ENCODE measurements around the gene NOL4L.
"Not testable (repeated sequence)": the region's sequence is repeated elsewhere in the genome, so short reads cannot be mapped to it uniquely, and the experiment has no call there.

Gene NOL4L

DNA sequence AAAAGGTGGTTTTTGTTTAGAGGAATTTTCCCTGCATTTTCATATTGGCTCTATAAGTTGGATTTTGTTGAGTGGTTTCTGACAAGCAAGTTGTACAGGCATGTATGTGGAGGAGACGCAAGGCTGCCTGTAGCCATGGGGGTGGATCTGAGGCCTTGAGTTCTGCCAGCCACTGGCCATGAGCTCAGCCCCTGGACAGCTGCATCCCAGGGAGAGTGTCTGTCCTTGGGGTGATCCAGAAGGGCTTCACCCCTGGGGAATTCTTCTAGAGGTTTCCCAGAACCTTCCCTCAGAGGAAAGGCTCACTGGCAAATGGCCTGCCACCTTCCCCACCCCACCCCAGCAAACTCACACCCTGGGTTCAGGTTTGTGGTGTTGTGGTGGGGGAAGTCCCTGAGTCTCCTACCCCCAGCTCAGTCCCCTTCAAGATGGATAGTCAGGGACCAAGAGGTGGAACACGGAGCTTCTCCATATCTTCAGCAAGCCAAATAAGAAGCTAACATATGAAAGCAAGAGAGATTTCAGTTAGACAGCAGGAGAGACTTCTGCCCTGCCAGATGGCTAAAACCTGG lies 11.6 kb upstream of the NOL4L start:
- no peak for DNase-seq

DNA sequence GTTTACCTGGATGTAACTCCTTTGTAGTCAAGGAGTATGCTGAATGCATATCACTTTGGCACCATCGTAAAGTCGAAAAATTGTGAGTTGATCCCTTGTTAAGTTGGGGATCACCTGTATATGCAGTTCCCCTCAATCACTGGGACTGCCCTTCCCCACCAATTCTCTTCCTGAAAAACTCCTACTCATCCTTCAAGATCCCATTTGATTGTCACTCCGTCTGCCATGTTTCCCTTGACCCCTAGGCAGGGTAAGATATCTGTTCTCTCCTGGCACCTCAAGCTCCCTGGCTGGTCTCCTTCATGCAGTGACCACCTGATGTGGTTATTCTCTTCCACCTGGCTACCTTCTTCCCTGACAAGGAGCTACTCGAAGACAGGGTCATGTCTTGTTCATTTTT lies 10.0 kb upstream of the NOL4L start:
- no peak for DNase-seq

DNA sequence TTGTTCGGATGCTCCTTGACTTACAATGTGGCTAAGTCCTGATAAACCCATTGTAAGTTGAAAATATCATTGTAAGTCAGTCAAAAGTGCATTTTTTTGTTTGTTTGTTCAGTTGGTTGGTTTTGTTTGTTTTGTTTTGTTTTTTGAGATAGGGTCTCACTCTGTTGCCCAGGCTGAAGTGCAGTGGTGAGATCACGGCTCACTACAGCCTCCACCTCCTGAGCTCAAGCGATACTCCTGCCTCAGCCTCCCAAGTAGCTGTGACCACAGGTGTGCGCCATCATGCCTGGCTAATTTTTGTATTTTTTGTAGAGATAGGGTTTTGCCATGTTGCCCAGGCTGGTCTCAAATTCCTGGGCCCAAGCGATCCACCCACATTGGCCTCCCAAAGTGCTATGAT lies 9.5 kb upstream of the NOL4L start:
- DNase-seq = not testable (repeated sequence)

DNA sequence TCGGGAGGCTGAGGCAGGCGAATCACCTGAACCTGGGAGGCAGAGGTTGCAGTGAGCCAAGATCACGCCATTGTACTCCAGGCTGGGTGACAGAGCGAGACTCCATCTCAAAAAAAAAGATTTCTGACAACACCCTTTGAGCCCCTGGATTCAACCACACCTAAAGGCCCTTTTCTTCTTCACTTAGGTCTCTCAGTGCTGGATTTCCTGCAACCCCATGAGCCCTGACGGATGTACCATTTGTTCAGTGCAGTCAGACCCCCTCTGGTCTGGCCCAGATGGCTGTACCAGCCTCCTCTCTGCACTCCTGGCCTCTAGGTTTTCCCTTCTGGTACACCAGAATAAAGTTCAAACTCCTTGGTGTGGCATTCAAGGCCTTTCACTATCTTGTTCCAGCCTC lies 9.1 kb upstream of the NOL4L start:
- no peak for DNase-seq

DNA sequence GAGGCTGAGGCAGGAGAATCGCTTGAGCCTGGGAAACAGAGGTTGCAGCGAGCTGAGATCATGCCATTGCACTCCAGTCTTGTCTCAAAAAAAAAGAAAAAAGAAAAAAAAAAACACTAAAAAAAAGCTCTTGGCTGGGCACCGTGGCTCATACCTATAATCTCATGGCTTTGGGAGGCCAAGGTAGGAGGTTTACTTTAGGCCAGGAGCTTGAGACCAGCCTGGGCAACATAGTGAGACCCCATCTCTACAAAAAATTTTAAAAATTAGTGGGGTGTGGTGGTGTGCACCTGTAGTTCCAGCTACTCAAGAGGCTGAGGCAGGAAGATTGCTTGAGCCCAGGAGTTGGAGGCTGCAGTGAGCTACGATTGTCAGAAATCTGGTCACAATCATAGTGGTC lies 7.5 kb upstream of the NOL4L start:
- DNase-seq = not testable (repeated sequence)

DNA sequence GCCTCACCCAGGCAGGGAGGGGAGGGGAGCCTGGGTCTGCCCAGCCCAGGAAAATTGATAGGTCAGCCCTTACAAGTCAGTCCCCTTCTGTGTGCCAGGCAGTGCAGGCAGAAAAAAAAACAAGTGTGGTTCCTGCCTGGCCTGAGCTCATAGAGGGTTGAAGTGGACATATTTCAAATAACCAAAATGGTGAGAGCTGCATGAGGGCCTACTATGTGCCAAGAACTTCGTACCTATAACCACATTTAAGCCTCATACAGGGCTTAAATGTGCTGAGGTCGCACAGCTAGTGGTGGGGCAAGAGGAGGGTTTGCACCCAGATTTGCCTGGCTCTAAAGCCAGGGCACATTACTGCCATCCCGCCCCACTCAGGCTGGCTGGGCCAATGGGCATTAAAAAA lies 6.9 kb upstream of the NOL4L start:
- DNase-seq = no peak

DNA sequence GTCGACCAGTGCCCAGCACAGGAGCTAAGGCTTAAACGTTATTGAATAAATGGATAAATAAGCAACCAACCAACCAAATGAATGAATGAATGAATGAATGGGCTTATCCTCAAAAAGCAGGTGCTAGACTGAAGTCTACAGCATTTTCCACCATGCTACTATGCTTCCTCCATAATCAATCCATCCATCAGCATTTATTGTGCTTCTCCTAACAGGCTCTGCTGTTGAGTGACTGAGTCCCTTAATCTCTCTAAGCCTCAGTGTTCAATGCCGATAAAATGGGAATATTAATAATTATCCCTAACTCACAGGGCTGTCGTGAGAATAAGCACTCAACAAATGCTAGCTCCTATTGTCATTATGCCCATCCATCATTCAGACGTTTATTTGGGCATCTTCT lies 4.6 kb upstream of the NOL4L start:
- DNase-seq = no peak

DNA sequence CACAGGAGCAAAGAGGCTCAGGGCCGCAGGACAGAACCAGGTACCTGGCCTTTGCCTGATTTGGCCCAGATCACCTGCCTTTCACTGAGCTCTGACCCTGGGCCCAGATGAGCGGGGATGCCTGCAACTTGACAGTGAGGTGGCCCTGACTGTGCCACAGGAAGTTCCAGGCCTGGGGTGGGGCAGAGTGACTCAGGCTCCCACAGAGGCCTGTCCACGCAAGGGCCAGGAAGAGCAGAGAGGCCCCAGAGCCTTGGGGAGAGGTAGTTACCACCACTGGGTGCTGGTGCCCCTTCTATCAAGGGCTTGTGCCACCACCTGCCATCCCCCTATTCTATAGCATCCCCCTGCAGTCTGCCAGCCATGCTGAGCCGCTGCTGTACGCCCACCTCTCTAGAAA lies 4.1 kb upstream of the NOL4L start:
- DNase-seq = no peak

DNA sequence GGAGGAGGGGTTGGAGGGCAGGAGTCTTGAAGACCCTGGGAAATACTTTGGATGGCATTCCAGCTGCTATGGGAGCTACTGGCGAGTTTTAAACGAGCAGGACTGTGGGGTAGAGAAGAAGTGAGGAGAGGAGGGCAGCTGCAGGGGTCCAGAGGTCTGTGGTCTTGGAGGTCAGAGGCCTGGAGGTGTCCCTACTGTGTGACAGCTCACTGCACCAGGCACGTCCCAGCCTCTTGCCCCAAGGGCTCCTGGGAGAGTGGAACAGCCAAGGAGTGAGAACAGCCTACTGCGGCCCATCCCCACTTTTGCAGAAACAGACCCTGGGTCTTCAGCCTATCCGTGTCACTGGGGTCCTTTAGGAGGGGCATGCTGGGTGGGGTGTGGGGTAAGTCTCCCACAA lies 2.9 kb upstream of the NOL4L start:
- DNase-seq = no peak

DNA sequence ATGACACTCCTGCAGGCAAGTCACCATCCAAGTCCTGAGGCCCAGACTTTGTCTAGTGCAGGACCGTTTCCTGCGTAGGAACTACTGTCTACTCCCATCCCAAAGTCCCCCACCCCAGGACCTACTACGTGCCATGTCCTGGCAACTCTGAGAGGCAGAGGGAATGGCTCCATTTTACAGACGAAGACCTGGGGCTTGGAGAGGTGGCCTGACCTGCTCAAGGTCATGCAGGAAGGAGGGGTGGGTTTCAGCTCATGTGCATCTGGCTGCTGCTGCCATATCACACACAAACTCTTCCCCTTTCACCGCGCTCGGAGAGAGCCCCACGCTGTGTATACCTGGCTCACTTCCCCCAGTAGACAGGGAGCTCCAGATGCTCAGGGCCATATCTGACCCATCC lies 1.2 kb upstream of the NOL4L start:
- no peak for DNase-seq

DNA sequence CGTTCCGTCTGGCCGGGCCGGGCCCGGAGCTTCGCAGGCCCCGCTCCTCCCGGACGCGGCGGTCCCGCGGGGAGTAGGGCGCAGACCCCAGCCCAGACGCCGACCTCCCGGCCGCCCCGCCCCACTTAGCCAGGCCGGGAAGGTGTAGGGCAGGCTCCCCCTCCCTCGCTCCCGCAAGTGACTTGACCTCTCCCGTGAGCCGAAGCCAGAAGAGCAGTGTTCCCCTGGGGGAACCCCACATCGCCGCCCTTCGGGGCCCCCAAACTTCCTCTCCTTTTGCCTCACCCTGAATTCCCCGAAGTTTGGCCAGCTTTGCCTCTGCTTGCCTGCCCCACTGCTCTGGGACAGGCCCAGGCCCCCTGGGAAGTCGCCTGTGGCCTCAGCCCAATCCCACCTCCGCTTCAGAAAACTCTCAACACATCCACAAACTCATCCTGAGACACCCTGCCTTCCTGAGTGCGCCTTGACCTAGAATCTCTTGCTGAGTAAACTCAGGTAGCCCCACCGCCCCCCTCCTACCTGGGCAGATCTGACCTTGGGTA lies 524 bp upstream of the NOL4L start:
- DNase-seq = no peak

DNA sequence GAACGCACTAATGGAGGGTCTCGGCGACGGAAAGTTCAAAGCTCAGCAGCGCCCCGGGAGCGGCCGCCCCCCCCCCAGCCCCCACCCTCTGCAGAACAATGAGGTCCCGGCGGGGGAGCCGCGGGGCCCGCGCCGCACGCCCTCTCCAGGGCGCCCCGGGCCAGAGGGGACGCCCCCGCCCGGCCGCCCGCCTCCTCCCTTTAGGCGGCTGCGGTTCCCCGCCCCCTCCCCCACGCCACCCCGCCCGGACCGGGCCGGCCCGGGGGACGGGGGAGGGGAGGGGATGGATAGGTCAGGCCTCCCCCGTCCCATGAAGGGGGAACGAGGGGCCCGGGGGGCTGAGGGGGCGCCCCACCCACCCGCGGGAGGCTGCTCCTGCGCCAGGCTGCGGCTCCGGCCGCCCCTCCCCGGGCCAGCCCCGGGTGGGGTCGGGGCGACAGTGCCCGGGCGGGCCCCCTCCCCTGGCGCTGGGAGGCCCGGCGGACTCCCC lies 1.5 kb downstream of the NOL4L start:
- peak in 5 of 58 donors; percentile 34 to 72 (median 57) for DNase-seq

DNA sequence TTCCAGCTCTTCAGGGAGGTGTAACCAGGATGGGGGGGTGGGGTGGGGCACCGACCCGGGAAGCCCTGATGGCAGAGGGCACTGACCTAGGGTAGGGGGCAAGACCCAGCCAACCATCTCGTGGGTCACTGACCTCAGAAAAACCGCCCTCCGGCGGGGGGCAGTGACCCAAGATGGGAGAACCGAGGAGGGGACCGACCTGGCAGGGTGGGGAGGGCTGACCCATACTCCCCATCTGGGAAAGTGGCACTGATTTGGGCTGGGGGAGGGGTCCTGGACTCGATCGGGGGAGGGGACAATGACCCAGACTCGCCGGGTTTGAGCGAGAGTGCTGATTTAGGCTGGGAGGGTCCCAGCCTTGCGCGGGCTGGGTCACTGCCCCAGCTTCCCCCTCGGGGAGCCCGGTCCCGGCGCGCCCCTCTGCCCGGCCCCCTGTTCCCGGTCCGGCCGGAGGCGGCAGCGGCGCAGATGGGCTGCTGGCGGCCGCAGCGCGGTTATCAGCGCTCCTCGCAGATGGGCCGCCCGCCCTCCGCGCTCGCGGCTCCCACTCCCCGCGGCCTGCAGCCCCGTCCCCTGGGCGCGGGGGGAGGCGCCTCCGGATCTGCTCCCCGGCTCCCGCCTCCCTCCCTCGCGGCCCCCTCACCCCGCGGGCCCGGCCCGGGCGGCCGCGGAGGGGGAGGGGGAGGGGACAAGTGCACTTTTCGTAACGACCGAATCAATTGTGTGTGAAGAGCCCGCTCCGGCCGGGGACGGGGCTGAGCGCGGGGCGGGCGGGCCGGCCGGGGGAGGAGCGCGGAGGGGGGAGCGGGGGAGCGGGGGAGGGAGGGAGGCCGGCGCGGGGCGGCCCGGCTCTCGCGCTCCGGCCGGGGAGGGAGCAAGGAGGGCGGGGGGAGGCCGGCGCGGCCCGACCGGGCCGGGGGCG lies 2.2 kb downstream of the NOL4L start:
- peak in 25 of 58 donors; percentile 17 to 67 (median 35) for DNase-seq

DNA sequence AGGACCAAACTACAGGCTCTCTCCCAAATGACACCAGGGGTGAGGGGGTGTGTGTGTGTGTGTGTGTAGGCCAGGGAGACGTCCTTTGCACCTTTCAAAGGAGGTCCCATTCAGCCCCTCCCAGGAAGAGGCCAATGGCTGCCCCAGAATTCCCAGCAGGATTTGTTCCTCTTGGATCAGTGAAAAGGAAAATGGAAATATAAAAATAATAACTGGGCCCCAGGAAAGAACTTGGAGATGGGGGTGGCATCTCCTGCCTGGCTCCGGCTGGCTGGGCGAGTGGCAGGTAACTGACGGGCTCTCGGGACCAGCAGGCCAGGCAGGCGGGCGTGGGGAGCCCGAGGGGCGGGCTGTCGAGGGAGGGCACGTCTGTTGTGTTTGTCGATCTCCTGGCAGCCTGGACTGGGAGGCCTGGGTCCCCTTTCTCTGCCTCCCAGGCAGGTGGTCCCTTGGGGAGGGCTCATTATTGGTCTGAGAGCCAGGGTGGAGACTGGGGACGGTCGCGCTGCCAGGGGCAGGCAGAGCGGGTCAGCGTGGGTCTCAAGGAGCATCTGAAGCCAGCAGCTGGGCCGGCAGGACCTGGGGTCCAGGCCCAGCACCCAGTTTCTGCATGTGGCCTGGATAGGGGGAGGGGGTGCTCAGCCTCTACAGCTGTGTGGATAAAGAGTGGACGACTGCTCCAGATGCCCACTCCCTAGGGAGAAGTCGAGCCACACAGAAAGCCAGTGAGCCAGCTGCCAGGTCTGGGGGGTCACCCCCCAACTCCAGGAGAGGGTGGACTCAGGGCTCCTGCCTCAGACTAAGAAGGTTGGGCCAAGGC lies 3.1 kb downstream of the NOL4L start:
- DNase-seq = peak in 2 of 58 donors; percentile 9 to 45

DNA sequence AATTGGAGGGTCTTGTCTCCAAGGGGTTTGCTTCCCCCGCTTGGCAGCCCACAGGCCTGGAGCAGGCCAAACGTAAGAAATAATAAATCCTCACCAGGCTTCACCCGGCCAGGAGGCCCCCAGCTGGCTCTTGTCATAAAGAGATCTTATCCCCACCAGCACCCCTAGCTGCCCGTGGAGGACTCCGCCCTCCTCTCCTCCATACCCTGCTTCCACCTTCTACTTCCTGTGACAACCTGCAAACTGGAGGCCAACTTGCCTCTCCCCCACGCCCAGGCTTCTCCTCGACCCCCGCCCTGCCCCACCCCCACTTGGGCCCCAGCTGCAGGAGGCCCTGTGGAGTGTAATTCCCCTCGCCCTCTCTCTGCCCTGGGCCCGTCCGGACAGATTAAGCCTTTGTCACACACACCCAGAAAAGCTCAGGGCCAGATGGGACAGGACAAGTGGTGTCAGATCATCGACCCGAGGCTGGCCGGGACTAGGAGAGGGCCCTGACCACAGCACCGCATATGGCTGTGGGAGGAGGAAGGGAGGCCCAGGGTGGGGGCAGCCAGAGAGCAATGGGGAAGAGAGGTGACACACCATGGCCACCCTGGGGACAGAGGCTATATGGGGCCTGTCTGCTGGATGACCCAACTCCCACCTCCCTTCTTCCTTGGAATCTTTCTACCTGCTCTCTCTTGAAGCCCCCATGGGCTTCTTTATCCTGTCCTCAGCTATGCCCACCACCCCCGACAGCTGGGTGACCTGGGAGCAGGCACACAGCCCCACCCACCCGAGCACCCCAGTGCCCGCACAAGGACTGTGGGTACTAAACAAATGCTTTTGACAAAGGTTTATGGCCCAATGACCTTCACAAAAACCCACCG lies 3.9 kb downstream of the NOL4L start:
- DNase-seq = peak in 3 of 58 donors; percentile 18 to 29 (median 25)

DNA sequence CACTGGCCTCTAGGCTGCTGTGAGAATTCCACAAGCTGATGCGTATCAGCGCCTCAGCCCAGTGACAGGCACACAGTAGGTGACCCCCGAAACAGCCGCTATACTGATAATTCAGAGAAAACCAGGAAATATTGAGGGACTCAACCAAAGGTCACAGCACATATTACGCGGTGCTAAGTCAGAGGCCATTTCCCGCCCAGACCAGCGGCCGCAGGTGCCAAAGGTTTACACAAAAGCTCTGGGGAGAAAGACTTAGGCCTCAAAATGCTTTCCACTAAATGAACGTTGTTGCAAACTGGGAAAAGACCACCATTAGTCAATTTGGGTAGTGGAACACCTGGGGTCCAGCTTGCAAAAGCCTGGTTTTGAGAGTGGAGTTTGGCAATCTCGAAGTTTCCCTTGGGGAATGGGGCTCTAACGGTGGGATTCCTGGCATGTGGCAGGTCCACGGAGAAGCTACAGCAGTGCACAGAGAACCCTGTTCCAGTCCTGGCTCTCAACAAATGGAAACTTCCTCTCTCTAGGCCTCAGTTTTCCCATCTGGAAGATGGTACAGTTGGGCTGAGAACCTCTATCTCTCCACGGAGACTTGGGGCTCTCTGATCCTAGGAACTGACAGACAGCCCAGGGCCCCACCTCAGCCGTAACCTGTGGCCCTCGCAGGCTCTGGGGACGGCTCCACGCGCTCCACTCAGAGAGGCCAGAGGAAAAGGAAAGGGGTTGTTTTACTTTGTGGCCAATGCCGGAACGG lies 4.7 kb downstream of the NOL4L start:
- no peak for DNase-seq

DNA sequence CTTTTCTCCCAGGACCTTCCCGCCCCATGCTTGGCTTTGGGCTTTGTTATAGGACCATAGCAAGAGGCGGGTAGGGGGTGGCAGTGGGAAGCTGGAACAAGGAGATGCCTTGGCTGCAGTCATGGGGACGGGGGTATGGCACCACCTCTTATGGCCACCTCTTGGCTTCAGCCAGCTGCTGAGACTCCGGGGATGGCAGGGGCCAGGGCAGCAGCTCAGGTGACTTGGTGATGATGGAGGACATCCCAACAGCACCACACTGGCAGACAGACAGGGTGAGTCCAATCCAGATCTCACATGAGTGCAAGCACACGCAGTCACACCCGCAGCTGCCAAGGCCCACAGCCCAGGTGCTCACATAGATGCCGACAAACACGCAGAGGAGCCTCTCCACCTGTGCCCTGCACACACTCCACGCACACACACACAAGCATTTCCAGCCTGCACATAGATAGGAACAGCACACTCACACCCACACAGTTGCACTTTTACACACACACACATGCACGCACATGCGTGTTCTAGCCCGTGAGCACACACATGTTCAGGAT lies 6.2 kb downstream of the NOL4L start:
- DNase-seq = no peak

DNA sequence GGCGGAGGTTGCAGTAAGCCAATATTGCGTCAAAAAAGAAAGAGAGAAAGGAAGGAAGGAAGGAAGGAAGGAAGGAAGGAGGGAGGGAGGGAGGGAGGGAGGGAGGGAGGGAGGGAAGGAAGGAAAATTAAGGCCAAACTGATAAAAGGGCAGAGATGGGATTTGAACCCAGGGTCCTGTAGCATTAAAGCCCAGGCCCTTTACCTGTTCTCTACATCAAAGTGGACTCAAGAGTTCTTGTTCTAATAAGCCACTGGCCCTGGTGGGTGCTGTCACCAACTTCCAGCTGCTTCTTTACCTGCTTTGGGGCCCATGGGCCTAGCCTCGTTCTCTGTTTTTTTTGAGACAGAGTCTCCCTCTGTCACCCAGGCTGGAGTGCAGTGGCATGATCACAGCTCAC lies 7.1 kb downstream of the NOL4L start:
- DNase-seq = not testable (repeated sequence)

DNA sequence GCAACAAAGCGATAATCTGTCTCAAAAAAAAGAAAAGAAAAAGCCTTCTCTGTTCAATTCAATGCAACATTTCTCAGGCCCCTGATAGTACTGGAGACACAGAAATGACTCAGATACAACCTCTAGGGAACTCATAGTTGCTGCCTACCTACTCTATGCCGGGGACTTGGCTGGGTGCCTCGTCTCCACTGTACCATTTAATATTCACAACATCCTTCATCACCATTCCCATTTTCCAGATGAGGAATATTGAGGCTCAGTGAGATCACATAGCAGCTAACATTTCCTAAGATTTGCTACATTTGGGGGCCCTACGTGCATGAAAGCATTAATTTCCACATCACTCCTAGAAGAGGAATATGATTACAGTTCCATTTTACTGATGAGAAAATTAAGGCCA lies 7.5 kb downstream of the NOL4L start:
- DNase-seq = no peak

DNA sequence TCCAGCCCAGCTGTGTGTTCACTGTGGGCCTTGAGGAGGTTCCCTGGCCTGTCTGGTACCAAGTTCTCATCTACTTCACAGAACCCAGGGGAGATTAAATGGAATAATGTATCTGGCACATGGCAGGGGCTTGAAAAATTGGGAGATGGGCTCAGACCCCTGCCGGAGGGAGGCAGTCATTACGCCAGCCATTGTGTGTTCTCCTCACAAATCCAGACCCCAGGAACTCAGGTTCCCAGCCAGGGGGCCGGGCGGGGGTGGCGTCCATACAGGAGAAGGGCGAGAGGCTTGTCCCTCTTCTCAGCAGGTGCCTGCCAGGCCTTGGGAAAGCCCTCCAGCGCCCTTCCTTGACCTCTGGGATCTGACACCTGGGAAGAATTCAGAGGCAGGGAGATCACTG lies 8.1 kb downstream of the NOL4L start:
- no peak for DNase-seq

All from anterior cingulate cortex (tissue), 58 donors.